ENCODE data around the gene DSTN.

DNA sequence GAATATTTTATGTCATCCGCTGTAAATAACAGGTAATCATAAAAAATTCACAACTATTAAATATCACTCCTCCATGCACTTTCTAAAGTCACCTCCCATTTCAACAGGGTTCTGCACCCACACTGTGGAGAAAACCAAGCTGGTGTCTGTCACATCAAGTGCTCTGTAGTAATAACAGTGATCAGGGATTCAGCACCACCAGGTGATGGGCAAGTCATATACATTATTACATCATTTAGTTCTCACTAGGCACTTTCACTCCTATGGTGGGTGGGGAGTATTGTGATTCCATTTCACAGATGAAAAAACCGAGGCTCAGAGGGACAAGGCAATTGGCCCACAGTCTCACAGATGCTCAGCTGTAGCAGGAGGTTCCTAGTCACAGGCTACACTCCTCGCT is 47.3 kb upstream of the DSTN start:
- TF ChIP-seq POLR2AphosphoS5 (IDR thresholded peaks at IDR 0.05; ENCODE audit: low read depth, low read length) (no peak), RAD21 (IDR thresholded peaks at IDR 0.05; ENCODE audit: low read depth) (no peak), SRF (IDR thresholded peaks at IDR 0.05; ENCODE audit: low read depth) (no peak), POLR2A (IDR thresholded peaks at IDR 0.05; ENCODE audit: borderline replicate concordance, extremely low read depth, insufficient read depth, insufficient read length) (no peak), EZH2 (IDR thresholded peaks at IDR 0.05) (no peak), EGR1 (IDR thresholded peaks at IDR 0.05; ENCODE audit: low read depth) (no peak), YY1 (IDR thresholded peaks at IDR 0.05; ENCODE audit: extremely low read depth, insufficient replicate concordance, low read depth, low read length) (no peak), CEBPB (IDR thresholded peaks at IDR 0.05; ENCODE audit: low read depth) (no peak), EZH2phosphoT487 (IDR thresholded peaks at IDR 0.05; ENCODE audit: borderline replicate concordance) (no peak)
- TF ChIP-seq, protein P1, sequence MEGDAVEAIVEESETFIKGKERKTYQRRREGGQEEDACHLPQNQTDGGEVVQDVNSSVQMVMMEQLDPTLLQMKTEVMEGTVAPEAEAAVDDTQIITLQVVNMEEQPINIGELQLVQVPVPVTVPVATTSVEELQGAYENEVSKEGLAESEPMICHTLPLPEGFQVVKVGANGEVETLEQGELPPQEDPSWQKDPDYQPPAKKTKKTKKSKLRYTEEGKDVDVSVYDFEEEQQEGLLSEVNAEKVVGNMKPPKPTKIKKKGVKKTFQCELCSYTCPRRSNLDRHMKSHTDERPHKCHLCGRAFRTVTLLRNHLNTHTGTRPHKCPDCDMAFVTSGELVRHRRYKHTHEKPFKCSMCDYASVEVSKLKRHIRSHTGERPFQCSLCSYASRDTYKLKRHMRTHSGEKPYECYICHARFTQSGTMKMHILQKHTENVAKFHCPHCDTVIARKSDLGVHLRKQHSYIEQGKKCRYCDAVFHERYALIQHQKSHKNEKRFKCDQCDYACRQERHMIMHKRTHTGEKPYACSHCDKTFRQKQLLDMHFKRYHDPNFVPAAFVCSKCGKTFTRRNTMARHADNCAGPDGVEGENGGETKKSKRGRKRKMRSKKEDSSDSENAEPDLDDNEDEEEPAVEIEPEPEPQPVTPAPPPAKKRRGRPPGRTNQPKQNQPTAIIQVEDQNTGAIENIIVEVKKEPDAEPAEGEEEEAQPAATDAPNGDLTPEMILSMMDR (IDR thresholded peaks at IDR 0.05 in 2 of 3, conservative IDR thresholded peaks at IDR 0.05 in 1 of 3; ENCODE audit: borderline replicate concordance in 1 of 3, insufficient read depth in 1 of 3, low read depth in 2 of 3, low read length in 2 of 3) = no peak
- TF ChIP-seq, protein P2, sequence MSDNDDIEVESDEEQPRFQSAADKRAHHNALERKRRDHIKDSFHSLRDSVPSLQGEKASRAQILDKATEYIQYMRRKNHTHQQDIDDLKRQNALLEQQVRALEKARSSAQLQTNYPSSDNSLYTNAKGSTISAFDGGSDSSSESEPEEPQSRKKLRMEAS (IDR thresholded peaks at IDR 0.05) = no peak
- TF ChIP-seq, protein P3, sequence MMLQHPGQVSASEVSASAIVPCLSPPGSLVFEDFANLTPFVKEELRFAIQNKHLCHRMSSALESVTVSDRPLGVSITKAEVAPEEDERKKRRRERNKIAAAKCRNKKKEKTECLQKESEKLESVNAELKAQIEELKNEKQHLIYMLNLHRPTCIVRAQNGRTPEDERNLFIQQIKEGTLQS (IDR thresholded peaks at IDR 0.05) = no peak
